Ishikawa (cell line): ENCODE data around the gene CUBN.

Experiments
- CEBPB ChIP-seq: IDR thresholded peaks from 2 replicates; pipeline ENCODE4 v1.6.1; 2012
- CREB1 ChIP-seq: IDR thresholded peaks from 2 replicates; pipeline ENCODE4 v1.6.1; 2012; ENCODE audit warnings: low read depth
- EGR1 ChIP-seq: IDR thresholded peaks from 2 replicates; pipeline ENCODE4 v1.6.1; 2012
- EP300 ChIP-seq: IDR thresholded peaks from 2 replicates; pipeline ENCODE4 v1.6.1; 2012; ENCODE audit warnings: borderline replicate concordance
- FOXM1 ChIP-seq: IDR thresholded peaks from 2 replicates; pipeline ENCODE4 v1.6.1; 2012; ENCODE audit warnings: low read depth, borderline replicate concordance
- MAX ChIP-seq: IDR thresholded peaks from 2 replicates; pipeline ENCODE4 v1.6.1; 2012
- NFIC ChIP-seq: IDR thresholded peaks from 2 replicates; pipeline ENCODE4 v1.6.1; 2012
- RAD21 ChIP-seq: IDR thresholded peaks from 2 replicates; pipeline ENCODE4 v1.6.1; 2012; ENCODE audit warnings: low read depth
- REST ChIP-seq: IDR thresholded peaks from 2 replicates; pipeline ENCODE4 v1.6.1; 2012; ENCODE audit warnings: low read depth, mild to moderate bottlenecking
- TAF1 ChIP-seq: IDR thresholded peaks from 2 replicates; pipeline ENCODE4 v1.6.1; 2012; ENCODE audit warnings: low read depth, mild to moderate bottlenecking
- TCF12 ChIP-seq: IDR thresholded peaks from 2 replicates; pipeline ENCODE4 v1.6.1; 2012; ENCODE audit warnings: low read depth
- TEAD4 ChIP-seq: IDR thresholded peaks from 2 replicates; pipeline ENCODE4 v1.6.1; 2012
- USF1 ChIP-seq: IDR thresholded peaks from 2 replicates; pipeline ENCODE4 v1.6.1; 2012
- YY1 ChIP-seq: IDR thresholded peaks from 2 replicates; pipeline ENCODE4 v1.6.1; 2012; ENCODE audit warnings: low read depth
- ZBTB7A ChIP-seq: IDR thresholded peaks from 2 replicates; pipeline ENCODE4 v1.6.1; 2012; ENCODE audit warnings: low read depth

The CUBN gene

GRCh38 chr10:17064435-17064834 is 65.2 kb downstream of the CUBN start:
- TF ChIP-seq TCF12 (no peak), EGR1 (no peak), CREB1 (no peak), TEAD4 (no peak), RAD21 (no peak), YY1 (no peak), TAF1 (no peak), MAX (no peak), USF1 (no peak), REST (no peak), NFIC (no peak), ZBTB7A (no peak), EP300 (no peak), CEBPB (no peak), FOXM1 (no peak)

- TF ChIP-seq MAX (no peak), FOXM1 (no peak), USF1 (no peak), TAF1 (no peak), CREB1 (no peak), NFIC (no peak), EP300 (no peak), TCF12 (no peak), CEBPB (no peak), YY1 (no peak), TEAD4 (no peak), RAD21 (no peak), ZBTB7A (no peak), EGR1 (no peak)
Measured at GRCh38 chr10:17062955-17063484, 66.6 kb downstream of the CUBN start.

- no peak for TF ChIP-seq RAD21
- TF ChIP-seq REST, result no peak
- no peak for TF ChIP-seq ZBTB7A
- no peak for TF ChIP-seq CEBPB
- no peak for TF ChIP-seq NFIC
- TF ChIP-seq EP300, result no peak
- no peak for TF ChIP-seq EGR1
- TF ChIP-seq TEAD4, result no peak
- no peak for TF ChIP-seq CREB1
- TF ChIP-seq TCF12, result no peak
- TF ChIP-seq MAX, result no peak
- no peak for TF ChIP-seq YY1
- TF ChIP-seq USF1, result no peak
Measured at GRCh38 chr10:17062493-17062892, 67.1 kb downstream of the CUBN start.

GRCh38 chr10:17062009-17062408 is 67.6 kb downstream of the CUBN start:
- no peak for TF ChIP-seq EP300
- no peak for TF ChIP-seq USF1
- no peak for TF ChIP-seq TCF12
- TF ChIP-seq RAD21, result no peak
- TF ChIP-seq CREB1, result no peak
- no peak for TF ChIP-seq TAF1
- no peak for TF ChIP-seq REST
- no peak for TF ChIP-seq TEAD4
- no peak for TF ChIP-seq ZBTB7A
